ENCODE data around the gene DEUP1. TPM values are rescaled to one million over a fixed set of nuclear protein-coding genes. Genes with fewer than 3 reads are reported as not detected.
"Not testable (repeated sequence)": the region's sequence is repeated elsewhere in the genome, so short reads cannot be mapped to it uniquely, and the experiment has no call there.

Gene DEUP1
- total RNA-seq, 2 experiments from 2014 or later: not detected

- H3K4me2 ChIP-seq (ENCODE audit: low read length): no peak overlapping the region
- H3K9me2 ChIP-seq (ENCODE audit: insufficient read depth, low read length): no peaks in the 10 kb centered on the region
- no peak overlapping the region for H3K4me3 ChIP-seq (ENCODE audit: low read depth, low read length, poor library complexity, severe bottlenecking)
- BruUV-seq (replicated peaks): no TSS peak
- ChIA-PET POLR2A (no interaction called here), CTCF (ENCODE audit: unreplicated experiment) (no interaction called here)
- no peaks in the 10 kb centered on the region for H3K9me3 ChIP-seq (ENCODE audit: low read length)
- TF ChIP-seq CTCF (conservative IDR thresholded peaks at IDR 0.05; ENCODE audit: low read length) (no peak), EZH2phosphoT487 (IDR thresholded peaks at IDR 0.05; ENCODE audit: borderline replicate concordance, low read depth, low read length) (no peak)
- no peak overlapping the region for H3K27ac ChIP-seq (ENCODE audit: low read depth, low read length, poor library complexity, severe bottlenecking)
- no peaks in the 10 kb centered on the region for H3K79me2 ChIP-seq (ENCODE audit: insufficient read depth, low read depth, low read length)
- intact Hi-C loops (cut with micrococcal nuclease; ENCODE audit: unreplicated experiment): no loop called here
- no peak for DNase-seq (ENCODE audit: low spot score)
- H4K20me1 ChIP-seq (ENCODE audit: insufficient read depth, low read length): no peaks in the 10 kb centered on the region
- H3K36me3 ChIP-seq (ENCODE audit: insufficient read depth, low read length): no peaks in the 10 kb centered on the region
- no peaks in the 10 kb centered on the region for H3K4me1 ChIP-seq (ENCODE audit: insufficient read depth, low read length, poor library complexity, severe bottlenecking)
- no peak overlapping the region for H2AFZ ChIP-seq (ENCODE audit: low read length)
Observed at GRCh38 chr11:93432247-93432646, 101.7 kb downstream of the DEUP1 start.

- DNase-seq (ENCODE audit: low spot score); H3K9me2 ChIP-seq (ENCODE audit: insufficient read depth, low read length); intact Hi-C loops (cut with micrococcal nuclease; ENCODE audit: unreplicated experiment); H3K4me2 ChIP-seq (ENCODE audit: low read length); H3K36me3 ChIP-seq (ENCODE audit: insufficient read depth, low read length); H3K4me1 ChIP-seq (ENCODE audit: insufficient read depth, low read length, poor library complexity, severe bottlenecking); H3K27ac ChIP-seq (ENCODE audit: low read depth, low read length, poor library complexity, severe bottlenecking); POLR2A ChIA-PET; H3K4me3 ChIP-seq (ENCODE audit: low read depth, low read length, poor library complexity, severe bottlenecking); H3K9me3 ChIP-seq (ENCODE audit: low read length); BruUV-seq (replicated peaks); H3K79me2 ChIP-seq (ENCODE audit: insufficient read depth, low read depth, low read length); H4K20me1 ChIP-seq (ENCODE audit: insufficient read depth, low read length); H2AFZ ChIP-seq (ENCODE audit: low read length); CTCF ChIA-PET (ENCODE audit: unreplicated experiment): not testable (repeated sequence)
Observed at GRCh38 chr11:93443232-93443631, 112.7 kb downstream of the DEUP1 start.

GRCh38 chr11:93444617-93445073 lies 114.1 kb downstream of the DEUP1 start:
- H3K27ac ChIP-seq (ENCODE audit: low read depth, low read length, poor library complexity, severe bottlenecking): no peak overlapping the region
- CTCF ChIA-PET (ENCODE audit: unreplicated experiment): no interaction called here
- H4K20me1 ChIP-seq (ENCODE audit: insufficient read depth, low read length): no peaks in the 10 kb centered on the region
- no peaks in the 10 kb centered on the region for H3K9me2 ChIP-seq (ENCODE audit: insufficient read depth, low read length)
- no TSS peak for BruUV-seq (replicated peaks)
- H3K4me3 ChIP-seq (ENCODE audit: low read depth, low read length, poor library complexity, severe bottlenecking): no peak overlapping the region
- H3K36me3 ChIP-seq (ENCODE audit: insufficient read depth, low read length): no peaks in the 10 kb centered on the region
- H2AFZ ChIP-seq (ENCODE audit: low read length): no peak overlapping the region
- no peak overlapping the region for H3K4me2 ChIP-seq (ENCODE audit: low read length)
- POLR2A ChIA-PET: interaction anchor here (0.7 kb wide), 1 partner anchor 11 kb away, joined by 4 read pairs; no protein-coding TSS in a partner anchor
- TF ChIP-seq EZH2phosphoT487 (IDR thresholded peaks at IDR 0.05; ENCODE audit: borderline replicate concordance, low read depth, low read length): no peak
- no peak for DNase-seq (ENCODE audit: low spot score)
- no peaks in the 10 kb centered on the region for H3K79me2 ChIP-seq (ENCODE audit: insufficient read depth, low read depth, low read length)
- intact Hi-C loops (cut with micrococcal nuclease; ENCODE audit: unreplicated experiment): no loop called here
- no peaks in the 10 kb centered on the region for H3K4me1 ChIP-seq (ENCODE audit: insufficient read depth, low read length, poor library complexity, severe bottlenecking)
- H3K9me3 ChIP-seq (ENCODE audit: low read length): no peaks in the 10 kb centered on the region

- POLR2A ChIA-PET: interaction anchor here (1.2 kb wide), 1 partner anchor 8 kb away, joined by 5 read pairs; no protein-coding TSS in a partner anchor
- BruUV-seq (replicated peaks): no TSS peak
- H4K20me1 ChIP-seq (ENCODE audit: insufficient read depth, low read length): no peaks in the 10 kb centered on the region
Observed at GRCh38 chr11:93458286-93458685, 127.7 kb downstream of the DEUP1 start.

More at GRCh38 chr11:93458286-93458685, 127.7 kb downstream of the DEUP1 start:
- Histone ChIP-seq H3K9me2 (ENCODE audit: insufficient read depth, low read length) (no peaks in the 10 kb centered on the region), H2AFZ (ENCODE audit: low read length) (no peak overlapping the region), H3K4me1 (ENCODE audit: insufficient read depth, low read length, poor library complexity, severe bottlenecking) (no peaks in the 10 kb centered on the region), H3K4me2 (ENCODE audit: low read length) (no peak overlapping the region), H3K9me3 (ENCODE audit: low read length) (no peaks in the 10 kb centered on the region), H3K27ac (ENCODE audit: low read depth, low read length, poor library complexity, severe bottlenecking) (no peak overlapping the region), H3K36me3 (ENCODE audit: insufficient read depth, low read length) (no peaks in the 10 kb centered on the region), H3K79me2 (ENCODE audit: insufficient read depth, low read depth, low read length) (no peaks in the 10 kb centered on the region), H3K4me3 (ENCODE audit: low read depth, low read length, poor library complexity, severe bottlenecking) (no peak overlapping the region)
- CTCF ChIA-PET (ENCODE audit: unreplicated experiment): no interaction called here
- TF ChIP-seq EZH2phosphoT487 (IDR thresholded peaks at IDR 0.05; ENCODE audit: borderline replicate concordance, low read depth, low read length) (no peak), CTCF (conservative IDR thresholded peaks at IDR 0.05; ENCODE audit: low read length) (no peak)
- intact Hi-C loops (cut with micrococcal nuclease; ENCODE audit: unreplicated experiment): no loop called here
- no peak for DNase-seq (ENCODE audit: low spot score)

All from OCI-LY7 (cell line).